Daoy (cell line): Measurements from ENCODE around the gene DHFR2. TPM values are rescaled to one million over a fixed set of nuclear protein-coding genes. Genes with fewer than 3 reads are reported as not detected.
"Not testable (repeated sequence)": the region's sequence is repeated elsewhere in the genome, so short reads cannot be mapped to it uniquely, and the experiment has no call there.

Source experiments
- DNase-seq: peaks from one replicate; pipeline ENCODE4 v3.0.0-alpha.2; 2015; ENCODE audit warnings: low read depth
- total RNA-seq: library from RNA; depleted of rRNA; stranded (reverse); fragments of >200 nt; shearing (Covaris generic); gene quantifications from 2 replicates; pipeline ENCODE4 v1.2.3, GENCODE V29; 2014

Gene DHFR2
- total RNA-seq, 1 experiment from 2014 or later, result 3.5 TPM

- no peak for DNase-seq
Observed at GRCh38 chr3:94065819-94066480, 3.2 kb upstream of the DHFR2 start.

GRCh38 chr3:94065122-94065521, 2.4 kb upstream of the DHFR2 start:
- DNase-seq, result no peak

GRCh38 chr3:94064243-94064860, 1.6 kb upstream of the DHFR2 start:
- no peak for DNase-seq

DNA sequence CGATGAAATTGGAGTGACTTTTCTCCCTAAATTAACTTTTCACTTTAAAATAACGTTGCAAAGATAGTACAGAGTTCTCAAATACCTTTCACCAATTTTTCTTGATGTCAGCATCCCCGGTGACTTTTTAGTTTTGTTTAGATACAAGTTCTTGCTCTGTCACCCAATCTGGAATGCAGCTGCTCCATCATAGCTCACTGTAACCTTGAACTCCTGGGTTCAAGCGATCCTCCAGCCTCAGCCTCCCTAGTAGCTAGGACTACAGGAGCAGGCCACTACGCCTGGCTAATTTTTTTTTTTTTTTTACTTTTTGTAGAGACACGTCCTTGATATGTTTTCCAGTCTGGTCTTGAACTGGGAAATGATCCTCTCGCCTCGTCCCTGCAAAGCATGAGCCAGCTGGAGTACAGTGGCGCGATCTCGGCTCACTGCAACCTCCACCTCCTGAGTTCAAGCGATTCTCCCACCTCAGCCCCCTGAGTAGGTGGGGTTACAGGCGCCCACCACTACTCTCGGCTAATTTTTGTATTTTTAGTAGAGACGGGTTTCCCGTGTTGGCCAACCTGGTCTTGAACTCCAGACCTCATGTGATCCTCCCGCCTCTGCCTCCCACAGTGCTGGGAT, 892 bp upstream of the DHFR2 start:
- peak; percentile 5 for DNase-seq

DNA sequence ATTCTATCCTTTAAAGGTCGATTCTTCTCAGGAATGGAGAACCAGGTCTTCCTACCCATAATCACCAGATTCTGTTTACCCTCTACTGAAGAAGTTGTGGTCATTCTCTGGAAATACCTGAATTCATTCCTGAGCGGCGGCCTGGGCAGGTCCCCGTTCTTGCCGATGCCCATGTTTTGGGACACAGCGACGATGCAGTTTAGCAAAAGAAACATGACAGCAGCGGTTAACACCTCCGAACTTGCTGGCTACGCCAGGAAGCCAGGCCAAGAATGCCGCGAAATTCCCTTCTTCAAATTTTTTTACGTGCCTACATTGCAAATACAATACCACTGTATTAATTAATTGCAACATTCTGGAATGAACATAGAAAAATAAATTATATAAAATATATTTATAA, 1.4 kb downstream of the DHFR2 start:
- no peak for DNase-seq

DNA sequence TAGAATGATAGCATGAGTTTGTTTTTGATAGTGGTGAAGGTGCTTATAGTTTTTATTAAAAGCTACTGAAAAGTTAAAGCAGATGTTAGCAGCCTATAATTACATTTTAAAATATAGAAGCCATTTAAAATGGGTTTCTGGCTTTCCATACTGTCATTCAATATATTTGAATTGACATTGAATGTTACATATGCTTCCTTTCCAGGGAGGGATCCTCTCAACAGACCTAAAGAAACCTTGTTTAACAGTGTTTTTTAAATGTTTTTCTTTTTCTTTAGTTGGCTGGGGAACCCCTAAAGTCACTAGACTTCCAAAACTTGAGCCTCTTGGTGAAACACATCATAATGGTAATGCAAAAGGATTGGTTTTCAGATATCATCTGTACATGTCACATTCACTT, 12.2 kb downstream of the DHFR2 start:
- no peak for DNase-seq

GRCh38 chr3:94049267-94049666, 13.4 kb downstream of the DHFR2 start:
- DNase-seq, result no peak

GRCh38 chr3:94046533-94046932, 16.2 kb downstream of the DHFR2 start:
- DNase-seq, result no peak

DNA sequence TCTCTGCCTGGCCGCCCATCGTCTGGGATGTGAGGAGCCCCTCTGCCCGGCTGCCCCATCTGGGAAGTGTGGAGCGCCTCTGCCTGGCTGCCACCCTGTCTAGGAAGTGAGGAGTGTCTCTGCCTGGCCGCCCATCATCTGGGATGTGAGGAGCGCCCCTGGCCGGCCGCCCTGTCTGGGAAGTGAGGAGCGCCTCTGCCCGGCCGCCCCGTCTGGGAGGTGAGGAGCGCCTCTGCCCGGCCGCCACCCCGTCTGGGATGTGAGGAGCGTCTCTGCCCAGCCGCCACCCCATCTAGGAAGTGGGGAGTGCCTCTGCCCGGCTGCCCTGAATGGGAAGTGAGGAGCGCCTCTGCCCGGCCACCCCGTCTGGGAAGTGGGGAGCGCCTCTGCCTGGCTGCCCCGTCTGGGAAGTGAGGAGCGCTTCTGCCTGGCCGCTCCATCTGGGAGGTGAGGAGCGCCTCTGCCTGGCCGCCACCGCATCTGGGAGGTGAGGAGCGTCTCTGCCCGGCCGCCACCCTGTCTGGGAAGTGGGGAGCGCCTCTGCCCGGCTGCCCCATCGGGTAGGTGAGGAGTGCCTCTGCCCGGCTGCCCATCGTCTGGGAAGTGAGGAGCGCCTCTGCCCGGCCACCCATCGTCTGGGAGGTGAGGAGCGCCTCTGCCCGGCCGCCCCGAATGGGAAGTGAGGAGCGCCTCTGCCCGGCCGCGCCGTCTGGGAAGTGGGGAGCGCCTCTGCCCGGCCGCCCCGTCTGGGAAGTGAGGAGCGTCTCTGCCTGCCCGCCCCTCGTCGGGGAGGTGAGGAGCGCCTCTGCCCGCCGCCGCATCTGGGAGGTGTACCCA, 18.4 kb downstream of the DHFR2 start:
- not testable (repeated sequence) for DNase-seq

- DNase-seq, result no peak
Observed at GRCh38 chr3:94043285-94043684, 19.4 kb downstream of the DHFR2 start.

DNA sequence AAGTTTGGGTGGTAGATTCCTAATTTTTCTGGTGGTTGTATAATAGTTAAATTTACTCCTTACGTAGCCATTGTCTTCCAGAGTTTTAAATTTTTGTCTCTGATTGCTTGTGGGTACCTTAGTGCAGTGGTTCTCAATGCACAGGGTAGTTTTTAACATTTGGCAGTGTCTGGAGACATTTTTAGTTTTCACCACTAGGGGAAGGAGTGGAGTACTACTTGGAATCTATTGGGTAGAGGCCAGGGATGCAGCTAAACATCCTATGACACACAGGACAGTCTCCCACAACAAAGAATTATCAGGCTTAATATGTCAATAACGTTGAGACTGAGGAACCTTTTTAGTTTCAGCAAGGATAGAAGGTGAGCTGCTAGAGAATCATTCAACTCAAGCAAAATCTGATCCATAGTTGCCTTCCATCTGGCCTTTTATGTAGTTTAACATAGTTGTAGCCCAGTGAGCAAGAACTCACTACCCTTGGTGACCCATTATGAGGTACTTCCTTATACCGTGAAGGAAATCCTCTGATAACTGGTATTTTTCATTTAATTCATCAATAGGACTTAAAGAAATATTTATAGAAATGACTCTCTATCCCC, 25.7 kb downstream of the DHFR2 start:
- DNase-seq, result peak; percentile 30

DNA sequence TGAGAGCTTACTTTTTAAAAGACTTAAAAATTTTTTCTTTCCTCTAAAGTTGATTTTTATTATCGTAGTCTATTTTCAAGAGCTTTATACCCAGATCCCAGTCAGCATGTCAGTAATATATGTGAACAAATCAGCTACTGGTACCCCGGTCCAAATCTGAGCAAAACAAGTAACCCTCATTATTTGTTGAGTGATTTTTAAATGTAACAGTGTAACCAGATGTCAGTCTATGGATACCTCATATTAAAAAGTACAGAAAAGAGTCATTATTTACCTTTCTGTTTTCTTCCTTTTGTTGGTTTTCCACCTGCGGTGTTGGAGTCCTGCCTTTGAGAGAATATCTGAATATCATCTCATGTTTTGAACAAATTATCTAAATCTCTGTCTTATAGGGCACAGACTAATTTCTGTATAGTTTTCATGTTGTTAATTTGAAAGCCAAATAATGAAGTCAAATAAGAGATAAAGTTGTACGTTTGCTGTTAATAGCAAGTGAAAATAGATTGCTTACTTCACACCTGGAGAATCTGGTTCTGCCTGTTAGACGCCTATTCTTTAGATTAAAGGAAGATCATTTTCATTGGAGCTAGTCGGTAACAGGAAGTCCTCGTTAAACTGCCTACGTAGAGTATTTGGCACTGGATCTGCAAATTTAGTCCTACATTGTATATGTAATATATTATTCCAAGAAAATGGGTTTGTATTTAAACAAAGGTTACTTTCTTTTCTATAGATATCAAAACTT, 34.5 kb downstream of the DHFR2 start, which contains the start of gene STX19:
STX19 (minus strand) TSS at position 505 of the 745 bp plus-strand sequence. CDS start 13,328 bp downstream, outside the sequence.
- no peak for DNase-seq

GRCh38 chr3:94026623-94027022, 36.1 kb downstream of the DHFR2 start:
- DNase-seq, result no peak

GRCh38 chr3:94024385-94024784, 38.3 kb downstream of the DHFR2 start:
- DNase-seq, result no peak

DNA sequence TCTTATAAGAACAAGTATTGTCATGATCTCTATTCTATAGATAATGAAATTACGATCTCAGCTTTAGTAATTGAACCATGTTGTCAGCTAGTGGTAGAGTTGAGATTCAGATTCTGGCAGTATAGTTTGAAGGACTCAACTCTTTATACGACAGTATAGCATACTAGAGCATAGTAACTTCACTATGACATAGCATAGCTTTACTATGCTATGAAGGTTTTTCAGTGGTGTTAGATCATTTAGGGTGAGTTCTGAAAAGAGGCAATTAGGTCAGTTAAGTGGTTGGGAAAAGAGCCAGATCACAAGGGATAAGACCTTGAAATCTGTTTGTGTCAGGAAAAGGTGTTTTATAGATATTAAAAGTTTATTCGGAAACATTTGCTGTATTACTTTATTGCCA, 42.4 kb downstream of the DHFR2 start:
- DNase-seq, result no peak

DNA sequence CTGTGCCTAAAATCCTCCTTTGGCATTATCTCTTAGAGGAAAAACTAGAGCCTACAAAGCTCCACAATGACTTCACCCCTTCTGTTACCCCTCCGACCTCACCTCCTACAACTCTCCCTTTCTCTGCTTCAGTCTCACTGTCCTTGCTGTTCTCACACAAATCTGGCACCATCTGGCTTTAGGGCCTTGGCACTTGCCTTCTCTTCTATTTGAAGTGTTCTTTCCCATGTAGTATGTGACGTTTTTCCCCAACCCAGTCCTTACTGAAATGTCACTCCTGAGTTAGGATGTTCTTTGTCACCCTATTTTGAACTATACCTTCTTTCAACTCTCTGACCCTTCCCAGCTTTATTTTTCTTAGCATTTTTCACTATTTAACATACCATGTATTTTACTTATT, 43.1 kb downstream of the DHFR2 start:
- no peak for DNase-seq

DNA sequence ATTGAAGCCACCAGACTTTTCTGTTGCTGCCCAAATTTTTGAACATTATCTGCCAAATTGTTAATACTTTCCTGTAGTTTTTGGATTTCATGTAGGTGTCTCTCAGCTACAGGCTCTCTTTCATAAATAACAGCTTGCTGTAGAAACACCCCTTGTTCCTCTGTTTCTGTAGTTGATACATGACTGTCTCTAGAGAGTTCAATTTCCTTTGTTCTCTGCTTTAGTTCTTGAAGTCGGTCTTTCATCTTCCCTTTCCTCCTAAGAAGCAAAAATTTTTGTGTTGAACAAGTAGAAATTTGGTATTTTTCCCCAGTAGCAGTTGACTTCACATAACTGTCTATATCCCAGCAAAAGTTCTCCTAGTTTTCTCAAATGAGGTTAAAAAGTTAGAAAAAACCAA, 47.7 kb downstream of the DHFR2 start:
- no peak for DNase-seq

DNA sequence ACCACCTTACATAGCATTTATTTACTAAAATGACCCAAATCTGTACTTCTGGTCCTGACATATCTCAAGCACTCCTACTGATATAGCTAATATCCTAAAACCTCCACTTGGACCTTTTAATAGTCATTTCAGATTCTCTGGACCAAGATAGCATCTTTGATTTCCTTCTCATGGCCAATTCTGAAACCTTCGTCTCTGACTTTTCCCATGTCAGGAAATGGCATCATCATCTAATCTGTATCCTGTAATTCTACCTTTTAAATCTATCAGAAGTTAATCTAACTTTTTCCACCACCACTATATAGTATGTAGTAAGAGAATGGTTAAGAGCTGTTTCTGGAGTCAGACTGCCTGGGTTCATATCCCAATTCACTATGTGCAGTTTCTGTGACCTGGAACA, 50.5 kb downstream of the DHFR2 start:
- DNase-seq, result no peak

GRCh38 chr3:94011233-94011711, 51.4 kb downstream of the DHFR2 start:
- no peak for DNase-seq

GRCh38 chr3:94009608-94010007, 53.1 kb downstream of the DHFR2 start:
- DNase-seq, result no peak

GRCh38 chr3:94008253-94008652, 54.5 kb downstream of the DHFR2 start:
- no peak for DNase-seq
